PC-3 (cell line): Measurements from ENCODE around the gene LRP5.

Experiments used
- CTCF ChIP-seq: fragments of 300-600 bp; sonication (generic); conservative IDR thresholded peaks from 2 replicates; pipeline ENCODE4 v1.5.1; 2017; ENCODE audit warnings: antibody characterized with exemption, low read depth, mild to moderate bottlenecking, low read length
- EZH2 ChIP-seq: fragments of 300-600 bp; sonication (generic); IDR thresholded peaks from one replicate; pipeline ENCODE4 v1.6.1; 2017; ENCODE audit warnings: antibody characterized with exemption, mild to moderate bottlenecking, low read length; ENCODE audit not compliant: unreplicated experiment
- EZH2phosphoT487 ChIP-seq: fragments of 300-600 bp; sonication (generic); IDR thresholded peaks from 2 replicates; pipeline ENCODE4 v1.6.1; 2018; ENCODE audit warnings: mild to moderate bottlenecking, antibody characterized with exemption, low read length, borderline replicate concordance

- TF ChIP-seq EZH2 (no peak), CTCF (no peak), EZH2phosphoT487 (no peak)
Observed at GRCh38 chr11:68488623-68489022, 176.2 kb downstream of the LRP5 start.
